ENCODE results near the gene BMERB1. TPM values are rescaled to one million over a fixed set of nuclear protein-coding genes. Genes with fewer than 3 reads are reported as not detected.
"Not testable (repeated sequence)": the region's sequence is repeated elsewhere in the genome, so short reads cannot be mapped to it uniquely, and the experiment has no call there.

BMERB1 gene
- total RNA-seq, 1 donor from 2014 or later: 45.4 TPM

DNA sequence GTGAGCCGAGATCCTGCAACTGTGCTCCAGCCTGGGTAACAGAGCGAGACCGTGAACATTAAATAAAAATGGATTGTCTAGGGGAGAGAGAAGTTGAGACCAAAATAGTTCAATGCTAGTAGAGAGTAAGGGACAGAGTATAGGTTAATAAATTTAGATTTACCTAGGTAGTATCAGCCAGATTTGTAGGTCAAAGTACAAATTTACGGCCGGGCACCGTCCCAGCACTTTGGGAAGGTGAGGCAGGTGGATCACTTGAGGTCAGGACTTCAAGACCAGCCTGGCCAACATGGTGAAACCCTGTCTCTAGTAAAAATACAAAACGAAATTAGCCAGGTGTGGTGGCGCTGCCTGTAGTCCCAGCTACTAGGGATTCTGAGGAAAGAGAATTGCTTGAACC is 12.2 kb upstream of the BMERB1 start:
- DNase-seq (ENCODE audit: low spot score in 2 of 2): no peak
- Histone ChIP-seq H3K9me3 (no peaks in the 10 kb centered on the region), H3K27ac (no peak overlapping the region), H3K36me3 (no peaks in the 10 kb centered on the region), H3K4me1 (no peaks in the 10 kb centered on the region), H3K27me3 (no peaks in the 10 kb centered on the region), H3K4me3 (no peak overlapping the region)
- TF ChIP-seq, protein P1, sequence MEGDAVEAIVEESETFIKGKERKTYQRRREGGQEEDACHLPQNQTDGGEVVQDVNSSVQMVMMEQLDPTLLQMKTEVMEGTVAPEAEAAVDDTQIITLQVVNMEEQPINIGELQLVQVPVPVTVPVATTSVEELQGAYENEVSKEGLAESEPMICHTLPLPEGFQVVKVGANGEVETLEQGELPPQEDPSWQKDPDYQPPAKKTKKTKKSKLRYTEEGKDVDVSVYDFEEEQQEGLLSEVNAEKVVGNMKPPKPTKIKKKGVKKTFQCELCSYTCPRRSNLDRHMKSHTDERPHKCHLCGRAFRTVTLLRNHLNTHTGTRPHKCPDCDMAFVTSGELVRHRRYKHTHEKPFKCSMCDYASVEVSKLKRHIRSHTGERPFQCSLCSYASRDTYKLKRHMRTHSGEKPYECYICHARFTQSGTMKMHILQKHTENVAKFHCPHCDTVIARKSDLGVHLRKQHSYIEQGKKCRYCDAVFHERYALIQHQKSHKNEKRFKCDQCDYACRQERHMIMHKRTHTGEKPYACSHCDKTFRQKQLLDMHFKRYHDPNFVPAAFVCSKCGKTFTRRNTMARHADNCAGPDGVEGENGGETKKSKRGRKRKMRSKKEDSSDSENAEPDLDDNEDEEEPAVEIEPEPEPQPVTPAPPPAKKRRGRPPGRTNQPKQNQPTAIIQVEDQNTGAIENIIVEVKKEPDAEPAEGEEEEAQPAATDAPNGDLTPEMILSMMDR (IDR thresholded peaks at IDR 0.05): no peak
- intact Hi-C loops (cut with DNase I): no loop called here

DNA sequence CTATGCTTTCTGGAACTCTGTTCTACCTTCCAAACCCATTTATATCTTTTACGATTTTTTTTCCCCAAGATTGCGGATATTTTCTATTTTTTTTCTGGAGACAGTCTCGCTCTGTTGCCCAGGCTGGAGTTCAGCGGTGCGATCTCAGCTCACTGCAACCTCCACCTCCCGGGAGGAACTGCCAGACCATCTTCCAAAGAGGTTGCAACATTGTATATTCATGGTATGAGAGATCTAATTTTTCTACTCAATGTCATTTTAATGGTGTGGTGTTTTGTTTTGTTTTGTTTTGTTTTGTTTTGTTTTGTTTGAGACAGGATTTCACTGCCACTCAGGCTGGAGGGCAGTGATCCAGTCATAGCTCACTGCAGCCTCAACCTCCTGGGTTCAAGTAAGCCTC is 8.5 kb upstream of the BMERB1 start:
- Histone ChIP-seq H3K27ac (no peak overlapping the region), H3K36me3 (no peaks in the 10 kb centered on the region), H3K27me3 (no peaks in the 10 kb centered on the region), H3K4me3 (no peak overlapping the region), H3K9me3 (no peaks in the 10 kb centered on the region), H3K4me1 (no peaks in the 10 kb centered on the region)
- TF ChIP-seq, protein P1 (IDR thresholded peaks at IDR 0.05): no peak
- intact Hi-C loops (cut with DNase I): loop anchor here (5.0 kb wide), 1 partner anchor 766 kb away; no protein-coding TSS in a partner anchor
- no peak for DNase-seq (ENCODE audit: low spot score in 2 of 2)

DNA sequence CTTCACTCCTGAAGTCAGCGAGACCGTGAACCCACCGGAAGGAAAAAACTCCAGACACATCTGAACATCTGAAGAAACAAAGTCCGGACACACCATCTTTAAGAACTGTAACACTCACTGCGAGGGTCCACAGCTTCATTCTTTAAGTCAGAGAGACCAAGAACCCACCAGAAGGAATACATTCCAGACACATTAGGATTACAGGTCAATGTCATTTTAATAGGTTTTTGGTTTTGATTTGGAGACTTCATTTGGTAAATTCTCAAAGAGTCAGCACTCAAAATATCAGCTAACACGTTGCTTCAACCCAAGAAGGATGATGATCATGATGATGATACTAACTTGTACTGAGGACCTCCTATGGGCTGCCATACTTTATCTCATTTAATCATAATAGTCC is 7.6 kb upstream of the BMERB1 start:
- intact Hi-C loops (cut with DNase I): loop anchor here (1.0 to 5.0 kb wide), 2 partner anchors 125 to 766 kb away; no protein-coding TSS in a partner anchor
- no peaks in the 10 kb centered on the region for H3K9me3 ChIP-seq
- no peaks in the 10 kb centered on the region for H3K27me3 ChIP-seq
- no peak overlapping the region for H3K4me3 ChIP-seq
- no peak overlapping the region for H3K27ac ChIP-seq
- no peaks in the 10 kb centered on the region for H3K4me1 ChIP-seq
- TF ChIP-seq, protein P1 (IDR thresholded peaks at IDR 0.05): no peak
- no peak for DNase-seq (ENCODE audit: low spot score in 2 of 2)
- H3K36me3 ChIP-seq: no peaks in the 10 kb centered on the region

DNA sequence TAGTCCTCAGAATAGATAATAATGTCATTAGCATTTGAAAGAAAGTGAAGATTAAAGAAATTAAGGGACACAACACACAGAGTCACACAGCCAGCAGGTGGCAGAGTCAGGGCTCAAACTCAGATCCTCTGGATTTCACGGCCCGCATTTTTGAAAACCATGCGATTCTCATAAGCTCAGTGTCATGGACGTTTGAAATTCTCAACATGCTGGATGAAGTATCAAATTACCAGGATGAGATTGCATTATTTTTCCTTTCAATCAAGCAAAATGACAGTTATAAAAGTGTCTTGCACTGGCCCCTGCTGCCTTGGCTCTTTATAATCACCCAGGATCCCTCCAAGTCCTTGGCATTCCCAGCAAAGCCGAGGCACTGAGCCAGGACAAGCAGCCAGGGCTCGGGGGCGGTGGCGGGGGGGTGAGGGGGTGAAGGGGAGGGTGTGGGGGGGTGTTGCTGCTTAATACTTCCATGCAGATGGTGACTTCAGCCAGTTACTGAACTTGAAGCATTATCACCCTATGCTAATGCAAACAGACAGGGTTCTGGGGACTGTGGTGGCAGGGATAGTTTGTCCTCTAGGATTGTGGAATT is 6.6 kb upstream of the BMERB1 start:
- Histone ChIP-seq H3K9me3 (no peaks in the 10 kb centered on the region), H3K27me3 (no peaks in the 10 kb centered on the region), H3K27ac (no peak overlapping the region), H3K36me3 (no peaks in the 10 kb centered on the region), H3K4me1 (no peaks in the 10 kb centered on the region), H3K4me3 (peak overlapping the region in 1 of 2 donors; percentile 40)
- intact Hi-C loops (cut with DNase I): loop anchor here (1.0 to 5.0 kb wide), 3 partner anchors 124 to 765 kb away; partner anchors contain the start of gene MARF1
- TF ChIP-seq, protein P1 (IDR thresholded peaks at IDR 0.05): peak; percentile 65 to 79 (median 70)
- peak in 1 of 2 donors; percentile 86 for DNase-seq (ENCODE audit: low spot score in 2 of 2)

DNA sequence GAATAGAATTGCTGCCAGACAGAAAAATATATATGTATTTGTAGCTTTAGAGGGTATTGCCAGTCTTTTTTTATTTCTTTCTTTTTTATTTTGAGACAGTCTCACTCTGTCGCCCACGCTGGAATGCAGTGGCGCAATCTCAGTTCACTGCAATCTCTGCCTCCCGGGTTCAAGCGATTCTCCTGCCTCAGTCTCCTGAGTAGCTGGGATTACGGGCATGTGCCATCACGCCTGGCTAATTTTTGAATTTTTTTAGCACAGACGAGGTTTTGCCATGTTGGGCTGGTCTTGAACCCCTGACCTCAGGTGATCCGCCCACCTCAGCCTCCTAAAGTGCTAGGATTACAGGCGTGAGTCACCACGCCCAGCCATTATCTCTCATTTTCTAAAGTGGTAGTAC is 3.5 kb upstream of the BMERB1 start:
- H3K4me1 ChIP-seq; H3K36me3 ChIP-seq; H3K9me3 ChIP-seq; H3K27ac ChIP-seq; DNase-seq (ENCODE audit: low spot score in 2 of 2); H3K27me3 ChIP-seq; intact Hi-C loops (cut with DNase I); H3K4me3 ChIP-seq: not testable (repeated sequence)

DNA sequence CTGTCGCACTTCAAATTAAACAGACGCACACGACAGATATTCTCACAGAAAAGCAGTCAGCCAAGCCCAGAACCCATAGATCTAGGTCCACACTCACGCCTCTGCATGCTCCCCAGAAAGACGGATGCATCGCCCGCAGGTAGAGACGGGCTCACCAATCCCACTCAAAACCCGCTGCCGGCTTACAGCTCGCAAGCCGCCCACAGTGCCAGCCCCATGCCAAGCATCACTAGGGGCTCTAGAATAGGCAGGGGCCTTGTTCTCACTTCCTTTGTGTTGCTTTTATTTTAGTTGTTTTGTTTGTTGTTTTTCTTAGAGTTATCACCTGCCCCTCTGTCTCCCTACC is 336 bp upstream of the BMERB1 start:
- Histone ChIP-seq H3K36me3 (no peaks in the 10 kb centered on the region), H3K27ac (peak overlapping the region; percentile 82), H3K9me3 (no peaks in the 10 kb centered on the region), H3K4me3 (peak overlapping the region; percentile 52 to 94), H3K27me3 (no peaks in the 10 kb centered on the region), H3K4me1 (peaks cover 0 to 6% of the 10 kb centered on the region in 2 donors)
- TF ChIP-seq, protein P1 (IDR thresholded peaks at IDR 0.05): no peak
- no peak for DNase-seq (ENCODE audit: low spot score in 2 of 2)
- intact Hi-C loops (cut with DNase I): loop anchor here (2.0 kb wide), 1 partner anchor 57 kb away; no protein-coding TSS in a partner anchor
